ENCODE results near the gene TKFC. TPM values are rescaled to one million over a fixed set of nuclear protein-coding genes. Genes with fewer than 3 reads are reported as not detected.

Gene TKFC
- total and polyA plus RNA-seq, 2 donors from 2014 or later, result 64.6 to 107 TPM

DNA sequence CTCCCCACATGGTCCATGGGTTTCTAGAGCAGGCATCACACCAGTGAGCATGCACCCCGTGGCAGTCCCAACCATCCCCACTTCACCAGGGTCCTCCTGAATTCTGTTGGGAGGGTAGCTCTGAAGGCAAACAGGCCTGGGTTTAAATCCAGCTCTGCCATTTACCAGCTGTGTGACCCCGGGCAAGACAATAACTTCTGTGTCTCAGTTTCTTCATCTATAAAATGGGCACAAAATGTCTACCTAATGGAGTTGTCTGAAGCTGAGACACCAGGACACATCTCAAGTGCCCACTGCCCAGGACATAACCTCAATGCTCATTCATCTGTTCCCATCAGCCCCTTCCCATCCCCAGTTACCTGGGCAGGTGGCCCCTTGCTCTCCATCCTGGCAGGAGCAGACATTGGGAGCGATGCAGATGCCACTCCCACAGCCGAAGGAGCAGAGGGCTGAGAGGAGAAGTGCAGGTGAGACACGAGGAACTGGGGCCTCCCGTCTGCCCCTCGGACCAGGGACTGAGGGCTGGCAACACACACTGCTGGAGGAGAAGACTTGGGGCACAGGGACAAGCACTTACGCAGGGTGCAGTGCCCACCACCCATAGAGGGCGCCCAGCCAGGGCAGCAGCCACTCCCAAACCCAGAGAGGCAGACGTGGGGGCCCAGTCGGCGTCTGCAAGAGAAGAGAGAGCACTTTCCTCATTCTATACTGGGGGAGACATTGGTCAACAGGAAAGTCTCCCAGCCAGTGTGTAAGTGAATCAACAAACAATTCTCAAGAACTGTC lies 41.9 kb upstream of the TKFC start:
- Histone ChIP-seq H3K4me1 (ENCODE audit: control insufficient read depth in 2 of 3, insufficient read depth in 2 of 3, low read depth in 1 of 3, low read length in 3 of 3) (peaks cover 0 to 12% (median 0%) of the 10 kb centered on the region in 3 donors), H3K4me3 (ENCODE audit: low read length in 3 of 3) (no peak overlapping the region), H3K27me3 (ENCODE audit: control insufficient read depth, insufficient read depth, low read length) (no peaks in the 10 kb centered on the region), H3K9ac (ENCODE audit: low read length in 3 of 3) (no peak overlapping the region), H3K27ac (ENCODE audit: low read depth in 2 of 2, low read length in 2 of 2) (no peak overlapping the region), H3K9me3 (ENCODE audit: control insufficient read depth in 2 of 3, insufficient read depth in 1 of 3, low read length in 3 of 3) (no peaks in the 10 kb centered on the region), H3K36me3 (ENCODE audit: control insufficient read depth in 2 of 3, insufficient read depth in 3 of 3, low read length in 3 of 3) (no peaks in the 10 kb centered on the region)
- intact Hi-C loops (cut with DNase I), result no loop called here
- FAIRE-seq, result no peak
- TF ChIP-seq, protein P1, sequence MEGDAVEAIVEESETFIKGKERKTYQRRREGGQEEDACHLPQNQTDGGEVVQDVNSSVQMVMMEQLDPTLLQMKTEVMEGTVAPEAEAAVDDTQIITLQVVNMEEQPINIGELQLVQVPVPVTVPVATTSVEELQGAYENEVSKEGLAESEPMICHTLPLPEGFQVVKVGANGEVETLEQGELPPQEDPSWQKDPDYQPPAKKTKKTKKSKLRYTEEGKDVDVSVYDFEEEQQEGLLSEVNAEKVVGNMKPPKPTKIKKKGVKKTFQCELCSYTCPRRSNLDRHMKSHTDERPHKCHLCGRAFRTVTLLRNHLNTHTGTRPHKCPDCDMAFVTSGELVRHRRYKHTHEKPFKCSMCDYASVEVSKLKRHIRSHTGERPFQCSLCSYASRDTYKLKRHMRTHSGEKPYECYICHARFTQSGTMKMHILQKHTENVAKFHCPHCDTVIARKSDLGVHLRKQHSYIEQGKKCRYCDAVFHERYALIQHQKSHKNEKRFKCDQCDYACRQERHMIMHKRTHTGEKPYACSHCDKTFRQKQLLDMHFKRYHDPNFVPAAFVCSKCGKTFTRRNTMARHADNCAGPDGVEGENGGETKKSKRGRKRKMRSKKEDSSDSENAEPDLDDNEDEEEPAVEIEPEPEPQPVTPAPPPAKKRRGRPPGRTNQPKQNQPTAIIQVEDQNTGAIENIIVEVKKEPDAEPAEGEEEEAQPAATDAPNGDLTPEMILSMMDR (IDR thresholded peaks at IDR 0.05; ENCODE audit: borderline replicate concordance, extremely low read depth, insufficient read depth), result no peak
- no peak for DNase-seq

DNA sequence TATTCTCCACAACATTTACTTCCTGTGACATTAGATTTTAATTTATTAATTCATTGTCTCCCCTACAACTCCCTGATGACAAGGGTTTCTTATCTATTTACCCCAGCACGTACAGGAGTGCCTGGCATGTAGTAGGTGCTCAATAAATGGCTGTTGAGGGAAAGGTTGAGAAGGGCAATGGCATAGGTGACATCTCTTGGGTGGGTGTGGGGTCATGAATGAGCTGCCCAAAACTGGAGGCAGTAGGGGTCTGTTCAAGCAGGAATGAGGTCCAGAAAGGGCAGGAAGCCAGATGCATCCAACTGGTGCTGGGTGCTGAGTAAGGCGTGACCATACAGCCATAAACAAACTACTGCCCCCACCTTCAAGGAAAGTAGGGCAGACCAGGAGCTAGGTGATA lies 40.7 kb upstream of the TKFC start:
- TF ChIP-seq, protein P1 (IDR thresholded peaks at IDR 0.05; ENCODE audit: borderline replicate concordance, extremely low read depth, insufficient read depth), result no peak
- no peak for FAIRE-seq
- Histone ChIP-seq H3K9ac (ENCODE audit: low read length in 3 of 3) (no peak overlapping the region), H3K27ac (ENCODE audit: low read depth in 2 of 2, low read length in 2 of 2) (no peak overlapping the region), H3K27me3 (ENCODE audit: control insufficient read depth, insufficient read depth, low read length) (no peaks in the 10 kb centered on the region), H3K4me1 (ENCODE audit: control insufficient read depth in 2 of 3, insufficient read depth in 2 of 3, low read depth in 1 of 3, low read length in 3 of 3) (peaks cover 0 to 10% (median 0%) of the 10 kb centered on the region in 3 donors), H3K9me3 (ENCODE audit: control insufficient read depth in 2 of 3, insufficient read depth in 1 of 3, low read length in 3 of 3) (no peaks in the 10 kb centered on the region), H3K4me3 (ENCODE audit: low read length in 3 of 3) (no peak overlapping the region), H3K36me3 (ENCODE audit: control insufficient read depth in 2 of 3, insufficient read depth in 3 of 3, low read length in 3 of 3) (no peaks in the 10 kb centered on the region)
- no peak for DNase-seq
- intact Hi-C loops (cut with DNase I), result no loop called here

DNA sequence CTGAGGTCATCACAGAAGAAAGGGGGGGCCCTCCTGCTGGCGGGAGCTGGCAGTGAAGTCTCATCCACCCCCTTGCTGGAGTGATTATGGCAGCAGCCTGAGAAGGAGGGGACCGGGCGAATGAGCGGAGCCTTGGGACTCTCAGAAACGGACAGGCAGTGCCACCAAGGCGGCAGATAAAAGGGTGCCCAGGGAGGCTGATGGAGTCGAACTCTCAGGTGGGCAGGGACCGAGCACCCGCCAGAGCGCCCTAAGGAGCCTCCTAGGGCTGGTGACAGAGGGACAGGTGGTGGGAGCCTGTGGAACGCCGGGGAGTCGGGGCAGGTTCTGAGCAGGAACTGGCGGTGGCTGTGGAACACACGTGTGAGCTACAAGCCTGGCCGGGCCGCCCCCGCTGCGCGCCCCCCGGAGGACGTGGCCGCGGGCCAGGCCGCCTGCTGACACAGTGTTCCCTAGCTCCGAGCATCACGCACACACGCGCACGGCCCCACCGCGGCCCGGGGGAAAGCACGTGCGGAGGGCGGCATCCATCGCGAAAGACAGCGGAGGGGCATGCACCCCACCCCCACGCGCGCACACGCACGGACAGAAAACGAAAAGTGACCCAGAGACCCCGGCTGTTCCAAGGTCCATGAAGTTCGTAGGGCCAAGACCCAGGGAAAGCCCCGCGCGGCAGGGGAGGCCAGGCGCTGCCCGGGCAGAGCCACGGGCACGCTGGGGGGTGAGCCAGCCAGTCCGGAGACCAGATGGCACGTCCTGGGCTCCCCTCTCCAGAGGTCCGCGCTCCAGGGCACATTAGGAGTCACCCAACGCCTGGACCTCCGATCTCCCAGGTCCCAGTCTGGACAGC lies 38.9 kb upstream of the TKFC start:
- intact Hi-C loops (cut with DNase I), result no loop called here
- Histone ChIP-seq H3K36me3 (ENCODE audit: control insufficient read depth in 2 of 3, insufficient read depth in 3 of 3, low read length in 3 of 3) (no peaks in the 10 kb centered on the region), H3K9me3 (ENCODE audit: control insufficient read depth in 2 of 3, insufficient read depth in 1 of 3, low read length in 3 of 3) (no peaks in the 10 kb centered on the region), H3K27ac (ENCODE audit: low read depth in 2 of 2, low read length in 2 of 2) (no peak overlapping the region), H3K27me3 (ENCODE audit: control insufficient read depth, insufficient read depth, low read length) (no peaks in the 10 kb centered on the region), H3K9ac (ENCODE audit: low read length in 3 of 3) (no peak overlapping the region), H3K4me3 (ENCODE audit: low read length in 3 of 3) (peak overlapping the region; percentile 39 to 59 (median 42)), H3K4me1 (ENCODE audit: control insufficient read depth in 2 of 3, insufficient read depth in 2 of 3, low read depth in 1 of 3, low read length in 3 of 3) (peaks cover 0 to 8% (median 0%) of the 10 kb centered on the region in 3 donors)
- no peak for FAIRE-seq
- TF ChIP-seq, protein P1 (IDR thresholded peaks at IDR 0.05; ENCODE audit: borderline replicate concordance, extremely low read depth, insufficient read depth), result no peak
- DNase-seq, result peak; percentile 49 to 87 (median 81)

Measured in kidney (tissue), 14 donors.